Natural killer cell (primary cell): ENCODE data around the gene HAND1. TPM values are rescaled to one million over a fixed set of nuclear protein-coding genes. Genes with fewer than 3 reads are reported as not detected.

Experiments used
- ATAC-seq, 3 donors: fragments of 150-1000 bp in 2 of 3; fragments of 200-7000 bp in 1 of 3; cut with Tn5 transposase; 1 replicate in 1 of 3; 2 replicates in 2 of 3; pipeline ENCODE4 v1.10.0; 2021; ENCODE audit warnings: mild to moderate bottlenecking in 2 of 3, moderate library complexity in 2 of 3
- DNase-seq, 2 donors: peaks; one replicate each; pipeline versions ENCODE4 v3.0.0 to v3.0.0-alpha.2; 2013 to 2021; ENCODE audit warnings: mixed read lengths in 1 of 2
- H3K27ac ChIP-seq: one replicate; pipeline ENCODE4 v1.5.1; 2013; ENCODE audit warnings: mild to moderate bottlenecking, low read length
- H3K27me3 ChIP-seq: one replicate; pipeline ENCODE4 v1.6.1; 2013; ENCODE audit warnings: low read length; ENCODE audit not compliant: control insufficient read depth, insufficient read depth
- H3K36me3 ChIP-seq: one replicate; pipeline ENCODE4 v1.6.1; 2013; ENCODE audit warnings: low read length; ENCODE audit not compliant: control insufficient read depth, insufficient read depth
- H3K4me1 ChIP-seq: one replicate; pipeline ENCODE4 v1.6.1; 2013; ENCODE audit warnings: low read length; ENCODE audit not compliant: control insufficient read depth, insufficient read depth
- H3K4me3 ChIP-seq: one replicate; pipeline ENCODE4 v1.5.1; 2013; ENCODE audit warnings: low read length
- H3K9me3 ChIP-seq: one replicate; pipeline ENCODE4 v1.6.1; 2013; ENCODE audit warnings: low read length; ENCODE audit not compliant: control insufficient read depth, insufficient read depth
- H3K27ac Mint-ChIP-seq, 2 donors: one replicate each; pipeline ENCODE4 v1.8.0; 2022; ENCODE audit warnings: mild to moderate bottlenecking in 2 of 2, mixed read lengths in 2 of 2, moderate library complexity in 1 of 2
- H3K27me3 Mint-ChIP-seq, 2 donors: one replicate each; pipeline ENCODE4 v1.8.0; 2022; ENCODE audit warnings: low read depth in 2 of 2, mixed read lengths in 2 of 2
- H3K36me3 Mint-ChIP-seq: one replicate; pipeline ENCODE4 v1.8.0; 2022; ENCODE audit warnings: mixed read lengths
- H3K4me1 Mint-ChIP-seq, 2 donors: one replicate each; pipeline ENCODE4 v1.8.0; 2022; ENCODE audit warnings: mixed read lengths in 2 of 2
- H3K4me3 Mint-ChIP-seq: one replicate; pipeline ENCODE4 v1.8.0; 2022; ENCODE audit warnings: mild to moderate bottlenecking, moderate library complexity, mixed read lengths
- H3K9me3 Mint-ChIP-seq, 2 donors: one replicate each; pipeline ENCODE4 v1.8.0; 2022; ENCODE audit warnings: mixed read lengths in 2 of 2
- CTCF ChIP-seq: fragments of 200-600 bp; IDR thresholded peaks from one replicate; pipeline ENCODE4 v1.8.0; 2022; ENCODE audit warnings: antibody characterized with exemption
- WGBS: methylation state at CpG from one replicate; pipeline ENCODE4 v1.1.7; 2013; ENCODE audit warnings: missing lambda C conversion rate; ENCODE audit not compliant: insufficient coverage; 5-methylcytosine and 5-hydroxymethylcytosine counted together
- intact Hi-C: fragments of 100-400 bp; cut with micrococcal nuclease; formaldehyde crosslinking; loops from one replicate; pipeline ENCODE4 v1.14.2; 2022
- total RNA-seq, 4 donors: library from RNA; stranded (reverse); fragments of 120-200 nt in 1 of 4; gene quantifications; one replicate each; pipeline versions ENCODE4 v1.2.3 to v1.2.4, GENCODE V29; 2013 to 2022

Gene HAND1
- total RNA-seq, 3 donors from 2014 or later (not counting 1 experiment from before 2014, with no cell fraction given) = not detected

- WGBS = 81% methylated on average over 2 of the region's 3 CpGs
- Mint-ChIP-seq H3K36me3 (no peaks in the 10 kb centered on the region), H3K9me3 (no peaks in the 10 kb centered on the region), H3K4me1 (no peaks in the 10 kb centered on the region), H3K27ac (no peak overlapping the region), H3K4me3 (no peak overlapping the region), H3K27me3 (peaks cover 21 to 44% of the 10 kb centered on the region in 2 donors)
- TF ChIP-seq CTCF = no peak
- no peaks in the 10 kb centered on the region for H3K9me3 ChIP-seq
- H3K27ac ChIP-seq = no peak overlapping the region
- DNase-seq (no peak), ATAC-seq (no peak)
- H3K36me3 ChIP-seq = no peaks in the 10 kb centered on the region
- peaks cover 10% of the 10 kb centered on the region for H3K27me3 ChIP-seq
- intact Hi-C loops = no loop called here
- H3K4me1 ChIP-seq = peaks cover 3% of the 10 kb centered on the region
- no peak overlapping the region for H3K4me3 ChIP-seq
Observed at GRCh38 chr5:154521756-154522155, 43.7 kb upstream of the HAND1 start.

GRCh38 chr5:154520861-154521453 is 42.9 kb upstream of the HAND1 start:
- Histone ChIP-seq H3K36me3 (no peaks in the 10 kb centered on the region), H3K4me3 (no peak overlapping the region), H3K9me3 (no peaks in the 10 kb centered on the region), H3K4me1 (peaks cover 3% of the 10 kb centered on the region), H3K27me3 (peaks cover 10% of the 10 kb centered on the region), H3K27ac (no peak overlapping the region)
- intact Hi-C loops = no loop called here
- H3K27me3 Mint-ChIP-seq = peaks cover 21 to 44% of the 10 kb centered on the region in 2 donors
- peak; percentile 41 for TF ChIP-seq CTCF
- peak in 1 of 2 donors; percentile 7 for DNase-seq
- ATAC-seq = no peak
- no peaks in the 10 kb centered on the region for H3K36me3 Mint-ChIP-seq
- H3K9me3 Mint-ChIP-seq = no peaks in the 10 kb centered on the region
- no peak overlapping the region for H3K4me3 Mint-ChIP-seq
- H3K4me1 Mint-ChIP-seq = no peaks in the 10 kb centered on the region
- WGBS = 7% methylated on average over 15 of the region's 15 CpGs
- no peak overlapping the region for H3K27ac Mint-ChIP-seq

- peaks cover 26 to 54% of the 10 kb centered on the region in 2 donors for H3K27me3 Mint-ChIP-seq
- intact Hi-C loops = no loop called here
- H3K4me3 ChIP-seq = no peak overlapping the region
- peaks cover 0 to 3% of the 10 kb centered on the region in 2 donors for H3K4me1 Mint-ChIP-seq
- H3K4me3 Mint-ChIP-seq = no peak overlapping the region
- no peaks in the 10 kb centered on the region for H3K36me3 ChIP-seq
- WGBS = 93% methylated on average over 2 of the region's 2 CpGs
- no peaks in the 10 kb centered on the region for H3K9me3 Mint-ChIP-seq
- no peaks in the 10 kb centered on the region for H3K36me3 Mint-ChIP-seq
- no peaks in the 10 kb centered on the region for H3K9me3 ChIP-seq
- peaks cover 3% of the 10 kb centered on the region for H3K4me1 ChIP-seq
- no peak for ATAC-seq
- H3K27ac Mint-ChIP-seq = no peak overlapping the region
- H3K27me3 ChIP-seq = peaks cover 10% of the 10 kb centered on the region
- no peak for DNase-seq
- no peak for TF ChIP-seq CTCF
- H3K27ac ChIP-seq = no peak overlapping the region
Observed at GRCh38 chr5:154519359-154519758, 41.3 kb upstream of the HAND1 start.

GRCh38 chr5:154518438-154518867 is 40.4 kb upstream of the HAND1 start:
- peaks cover 8 to 12% of the 10 kb centered on the region in 2 donors for H3K4me1 Mint-ChIP-seq
- H3K27me3 Mint-ChIP-seq = peaks cover 26 to 54% of the 10 kb centered on the region in 2 donors

More at GRCh38 chr5:154518438-154518867, 40.4 kb upstream of the HAND1 start:
- ATAC-seq (no peak), DNase-seq (no peak)
- intact Hi-C loops = no loop called here
- Mint-ChIP-seq H3K9me3 (no peaks in the 10 kb centered on the region), H3K27ac (no peak overlapping the region), H3K4me3 (no peak overlapping the region), H3K36me3 (no peaks in the 10 kb centered on the region)
- H3K9me3 ChIP-seq = no peaks in the 10 kb centered on the region
- peaks cover 6% of the 10 kb centered on the region for H3K4me1 ChIP-seq
- peaks cover 10% of the 10 kb centered on the region for H3K27me3 ChIP-seq
- H3K36me3 ChIP-seq = no peaks in the 10 kb centered on the region
- no peak overlapping the region for H3K27ac ChIP-seq
- 67% methylated on average over 8 of the region's 8 CpGs for WGBS
- no peak overlapping the region for H3K4me3 ChIP-seq
- TF ChIP-seq CTCF = no peak
